SU-DHL-6 (cell line): Measurements from ENCODE around the gene PEX10.

ENCODE experiments used
- H2AFZ ChIP-seq: fragments of 200-600 bp; sonication (generic); 2 replicates; pipeline ENCODE4 v1.6.1; 2014; ENCODE audit warnings: low read depth, mild to moderate bottlenecking, moderate library complexity, mixed read lengths, antibody characterized with exemption, low read length; ENCODE audit not compliant: severe bottlenecking
- H3F3A ChIP-seq: fragments of 200-600 bp; shearing (Covaris generic); 2 replicates; pipeline ENCODE4 v1.6.0; 2016; ENCODE audit warnings: antibody characterized with exemption, mild to moderate bottlenecking; ENCODE audit not compliant: insufficient read depth
- H3K27ac ChIP-seq: fragments of 200-600 bp; sonication (generic); 2 replicates; pipeline ENCODE4 v1.5.1; 2016; ENCODE audit warnings: low read depth, mild to moderate bottlenecking, low read length, moderate library complexity, mixed read lengths
- H3K27me3 ChIP-seq: fragments of 200-600 bp; sonication (generic), shearing (Covaris generic); 2 replicates; pipeline ENCODE4 v1.6.0; 2014; ENCODE audit warnings: mild to moderate bottlenecking, low read length
- H3K36me3 ChIP-seq: fragments of 200-600 bp; sonication (generic); 2 replicates; pipeline ENCODE4 v1.6.1; 2014; ENCODE audit warnings: mild to moderate bottlenecking, low read length, mixed read lengths
- H3K4me2 ChIP-seq: fragments of 300-600, 200-600 bp; shearing (Covaris generic), sonication (generic); 2 replicates; pipeline ENCODE4 v1.6.0; 2014; ENCODE audit warnings: low read length, low read depth, mild to moderate bottlenecking; ENCODE audit not compliant: poor library complexity, severe bottlenecking
- H3K4me3 ChIP-seq: fragments of 200-600 bp; sonication (generic); 2 replicates; pipeline ENCODE4 v1.5.1; 2014; ENCODE audit warnings: antibody characterized with exemption, low read length, mild to moderate bottlenecking, mixed read lengths; ENCODE audit not compliant: insufficient read depth, poor library complexity, severe bottlenecking
- H3K79me2 ChIP-seq: fragments of 200-600 bp; sonication (generic); 2 replicates; pipeline ENCODE4 v1.6.1; 2014; ENCODE audit warnings: mild to moderate bottlenecking, low read length, moderate library complexity; ENCODE audit not compliant: insufficient read depth
- H3K9ac ChIP-seq: fragments of 200-600 bp; sonication (generic); 2 replicates; pipeline ENCODE4 v1.7.0; 2014; ENCODE audit warnings: mild to moderate bottlenecking, low read length
- H3K9me2 ChIP-seq: fragments of 200-600 bp; sonication (generic); replicated peaks from 2 replicates; pipeline ENCODE4 v1.6.1; 2014; ENCODE audit warnings: low read length; ENCODE audit not compliant: insufficient read depth
- H3K9me3 ChIP-seq: fragments of 200-600 bp; sonication (generic); 2 replicates; pipeline ENCODE4 v1.6.1; 2014; ENCODE audit warnings: low read length, mixed read lengths; ENCODE audit not compliant: insufficient read depth
- H4K20me1 ChIP-seq: fragments of 200-600 bp; sonication (generic); 2 replicates; pipeline ENCODE4 v1.6.1; 2014; ENCODE audit warnings: low read depth, mild to moderate bottlenecking, antibody characterized with exemption, low read length, moderate library complexity, mixed read lengths
- CTCF ChIP-seq: fragments of 200-600 bp; sonication (generic); IDR thresholded peaks from one replicate; pipeline ENCODE4 v1.5.1; 2017; ENCODE audit warnings: antibody characterized with exemption, mild to moderate bottlenecking, low read length, moderate library complexity; ENCODE audit not compliant: insufficient read depth, poor library complexity, severe bottlenecking
- EZH2phosphoT487 ChIP-seq: fragments of 200-600 bp; sonication (generic), shearing (Covaris generic); conservative IDR thresholded peaks from 2 replicates; pipeline ENCODE4 v1.6.1; 2018; ENCODE audit warnings: mild to moderate bottlenecking, antibody characterized with exemption, low read length, moderate library complexity, mixed read lengths

PEX10 gene

DNA sequence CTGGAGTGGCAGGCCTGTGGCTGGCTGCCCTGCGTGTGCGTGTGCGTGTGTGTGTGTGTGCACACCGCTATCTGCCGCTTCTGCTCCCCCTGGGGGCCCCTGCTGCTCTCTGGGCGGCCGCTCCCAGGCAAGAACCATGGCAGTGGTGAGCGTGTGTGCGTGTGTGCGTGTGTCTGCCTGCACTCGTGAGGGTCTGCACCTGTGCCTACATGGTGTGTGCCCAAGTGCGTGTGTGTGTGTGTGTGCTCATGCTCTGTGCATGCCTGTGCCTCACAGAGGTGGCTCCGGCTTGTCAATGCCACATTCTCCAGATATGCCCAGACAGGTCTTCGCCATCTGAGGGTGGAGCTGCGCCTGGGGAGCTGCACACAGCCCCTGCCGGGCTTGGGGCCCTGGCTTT lies 18.7 kb upstream of the PEX10 start:
- Histone ChIP-seq H2AFZ (no peak overlapping the region), H3F3A (no peaks in the 10 kb centered on the region), H3K9ac (no peak overlapping the region), H4K20me1 (no peaks in the 10 kb centered on the region), H3K36me3 (no peaks in the 10 kb centered on the region), H3K79me2 (no peaks in the 10 kb centered on the region), H3K9me2 (no peaks in the 10 kb centered on the region), H3K27me3 (no peaks in the 10 kb centered on the region), H3K27ac (no peak overlapping the region), H3K9me3 (no peaks in the 10 kb centered on the region), H3K4me3 (no peak overlapping the region), H3K4me2 (no peak overlapping the region)
- no peak for TF ChIP-seq CTCF
- no peak for TF ChIP-seq EZH2phosphoT487

DNA sequence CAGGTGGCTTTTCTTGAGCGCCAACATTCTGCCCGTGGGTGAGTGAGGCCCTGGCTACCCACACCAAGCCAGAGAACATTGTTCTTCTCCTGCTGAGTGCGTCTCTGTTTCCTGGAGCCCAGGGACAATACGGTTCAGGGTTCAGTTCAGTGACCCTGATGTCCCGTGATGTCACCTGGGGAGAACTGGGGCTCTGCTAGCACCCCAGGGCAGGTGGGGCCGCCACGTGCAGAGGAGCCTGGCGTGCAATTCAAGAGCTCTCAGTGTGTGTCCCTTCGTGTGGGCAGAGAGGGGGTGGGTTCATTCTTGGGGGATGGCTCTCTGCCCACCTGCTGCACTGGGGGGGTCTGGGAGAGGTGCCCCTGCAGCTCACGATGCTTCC lies 18.2 kb upstream of the PEX10 start:
- Histone ChIP-seq H3K36me3 (no peaks in the 10 kb centered on the region), H3K27ac (no peak overlapping the region), H3K9me3 (no peaks in the 10 kb centered on the region), H2AFZ (no peak overlapping the region), H3K4me3 (no peak overlapping the region), H3F3A (no peaks in the 10 kb centered on the region), H3K9ac (no peak overlapping the region), H3K79me2 (no peaks in the 10 kb centered on the region), H3K9me2 (no peaks in the 10 kb centered on the region), H3K4me2 (no peak overlapping the region), H3K27me3 (no peaks in the 10 kb centered on the region), H4K20me1 (no peaks in the 10 kb centered on the region)
- TF ChIP-seq CTCF: no peak
- TF ChIP-seq EZH2phosphoT487: no peak

- H2AFZ ChIP-seq: no peak overlapping the region
- no peak overlapping the region for H3K4me3 ChIP-seq
- no peaks in the 10 kb centered on the region for H3K27me3 ChIP-seq
- no peaks in the 10 kb centered on the region for H4K20me1 ChIP-seq
- no peaks in the 10 kb centered on the region for H3K79me2 ChIP-seq
- H3F3A ChIP-seq: no peaks in the 10 kb centered on the region
- H3K36me3 ChIP-seq: no peaks in the 10 kb centered on the region
- H3K9ac ChIP-seq: no peak overlapping the region
- no peaks in the 10 kb centered on the region for H3K9me2 ChIP-seq
- no peak overlapping the region for H3K4me2 ChIP-seq
- TF ChIP-seq CTCF (no peak), EZH2phosphoT487 (no peak)
- H3K27ac ChIP-seq: no peak overlapping the region
- H3K9me3 ChIP-seq: no peaks in the 10 kb centered on the region
Measured at GRCh38 chr1:2429780-2430591, 17.6 kb upstream of the PEX10 start.
